ENCODE results near the gene ROBO4. TPM values are rescaled to one million over a fixed set of nuclear protein-coding genes. Genes with fewer than 3 reads are reported as not detected.

ROBO4 gene
- total RNA-seq = not detected

GRCh38 chr11:124897674-124898262, at the start of gene ROBO4:
ROBO4 (minus strand) TSS chr11:124897865; CDS start chr11:124897795, 70 bp downstream.
- H3K36me3 Mint-ChIP-seq (ENCODE audit: low read depth) = no peaks in the 10 kb centered on the region
- CTCF ChIA-PET = interaction anchor here (0.6 to 1.5 kb wide), 3 partner anchors 22 to 46 kb away, joined by 3 to 5 read pairs (median 3); no protein-coding TSS in a partner anchor
- peak; percentile 8 for DNase-seq

GRCh38 chr11:124946735-124947141, 49.1 kb upstream of the ROBO4 start:
- Mint-ChIP-seq H3K36me3 (ENCODE audit: low read depth) (peaks cover 19% of the 10 kb centered on the region), H3K4me1 (peaks cover 15% of the 10 kb centered on the region), H3K4me3 (no peak overlapping the region), H3K9me3 (peaks cover 11% of the 10 kb centered on the region), H3K27me3 (peaks cover 3% of the 10 kb centered on the region), H3K27ac (no peak overlapping the region)
- ChIA-PET CTCF (interaction anchor here (0.7 kb wide), 1 partner anchor 25 kb away, joined by 3 read pairs; no protein-coding TSS in a partner anchor), POLR2A (no interaction called here)
- DNase-seq = no peak

More at GRCh38 chr11:124897674-124898262, at the start of gene ROBO4:
- H3K4me1 Mint-ChIP-seq = peaks cover 7% of the 10 kb centered on the region
- POLR2A ChIA-PET = no interaction called here
- no peak within 1 kb of the TSS for H3K4me3 Mint-ChIP-seq
- H3K27ac Mint-ChIP-seq = no peak within 1 kb of the TSS
- H3K9me3 Mint-ChIP-seq = no peaks in the 10 kb centered on the region
- H3K27me3 Mint-ChIP-seq = peaks cover 27% of the 10 kb centered on the region

- Mint-ChIP-seq H3K4me1 (peaks cover 15% of the 10 kb centered on the region), H3K36me3 (ENCODE audit: low read depth) (peaks cover 19% of the 10 kb centered on the region), H3K27ac (no peak overlapping the region), H3K27me3 (peaks cover 3% of the 10 kb centered on the region), H3K9me3 (peaks cover 11% of the 10 kb centered on the region), H3K4me3 (no peak overlapping the region)
- DNase-seq = no peak
- CTCF ChIA-PET = interaction anchor here (1.3 to 1.4 kb wide), 2 partner anchors 70 to 145 kb away, joined by 3 to 5 read pairs; partner anchors contain the start of gene MSANTD2
- POLR2A ChIA-PET = no interaction called here
Measured at GRCh38 chr11:124945826-124946225, 48.2 kb upstream of the ROBO4 start.

GRCh38 chr11:124944565-124944964, 46.9 kb upstream of the ROBO4 start:
- Mint-ChIP-seq H3K27me3 (peaks cover 6% of the 10 kb centered on the region), H3K9me3 (peaks cover 11% of the 10 kb centered on the region), H3K27ac (no peak overlapping the region), H3K4me1 (peaks cover 14% of the 10 kb centered on the region), H3K4me3 (no peak overlapping the region), H3K36me3 (ENCODE audit: low read depth) (peaks cover 19% of the 10 kb centered on the region)
- ChIA-PET CTCF (interaction anchor here (0.8 to 2.3 kb wide), 3 partner anchors 13 to 68 kb away, joined by 3 to 5 read pairs (median 4); no protein-coding TSS in a partner anchor), POLR2A (interaction anchor here (0.6 to 1.5 kb wide), 2 partner anchors 10 to 79 kb away, joined by 3 to 5 read pairs; partner anchors contain the start of gene CCDC15)
- DNase-seq = no peak

GRCh38 chr11:124943741-124944140, 46.1 kb upstream of the ROBO4 start:
- DNase-seq = no peak
- POLR2A ChIA-PET = interaction anchor here (0.6 to 1.5 kb wide), 2 partner anchors 11 to 80 kb away, joined by 3 to 5 read pairs; partner anchors contain the start of gene CCDC15
- peaks cover 6% of the 10 kb centered on the region for H3K27me3 Mint-ChIP-seq
- no peak overlapping the region for H3K4me3 Mint-ChIP-seq
- H3K9me3 Mint-ChIP-seq = peaks cover 7% of the 10 kb centered on the region
- H3K4me1 Mint-ChIP-seq = peaks cover 9% of the 10 kb centered on the region
- peak overlapping the region; percentile 42 for H3K27ac Mint-ChIP-seq
- CTCF ChIA-PET = interaction anchor here (0.7 to 2.3 kb wide), 4 partner anchors 14 to 67 kb away, joined by 3 to 5 read pairs (median 4); partner anchors contain the start of gene ROBO4
- H3K36me3 Mint-ChIP-seq (ENCODE audit: low read depth) = peaks cover 13% of the 10 kb centered on the region

GRCh38 chr11:124943254-124943616, 45.6 kb upstream of the ROBO4 start:
- H3K4me1 Mint-ChIP-seq = peaks cover 6% of the 10 kb centered on the region
- H3K4me3 Mint-ChIP-seq = no peak overlapping the region
- H3K27ac Mint-ChIP-seq = no peak overlapping the region
- POLR2A ChIA-PET = interaction anchor here (1.5 kb wide), 1 partner anchor 11 kb away, joined by 5 read pairs; the partner anchor contains the start of gene CCDC15
- CTCF ChIA-PET = interaction anchor here (0.7 to 2.3 kb wide), 2 partner anchors 16 to 46 kb away, joined by 3 to 5 read pairs; partner anchors contain the start of gene ROBO4
- peaks cover 5% of the 10 kb centered on the region for H3K27me3 Mint-ChIP-seq
- DNase-seq = no peak
- H3K9me3 Mint-ChIP-seq = peaks cover 2% of the 10 kb centered on the region
- peaks cover 8% of the 10 kb centered on the region for H3K36me3 Mint-ChIP-seq (ENCODE audit: low read depth)

- H3K9me3 Mint-ChIP-seq = no peaks in the 10 kb centered on the region
- ChIA-PET POLR2A (interaction anchor here (0.9 to 1.7 kb wide), 3 partner anchors 8 to 12 kb away, joined by 3 to 6 read pairs (median 5); partner anchors contain the start of gene CCDC15), CTCF (interaction anchor here (1.3 to 2.3 kb wide), 3 partner anchors 11 to 199 kb away, joined by 3 to 5 read pairs (median 4); no protein-coding TSS in a partner anchor)
- H3K27ac Mint-ChIP-seq = no peak overlapping the region
- peaks cover 5% of the 10 kb centered on the region for H3K27me3 Mint-ChIP-seq
- H3K4me1 Mint-ChIP-seq = peaks cover 6% of the 10 kb centered on the region
- peaks cover 2% of the 10 kb centered on the region for H3K36me3 Mint-ChIP-seq (ENCODE audit: low read depth)
- no peak overlapping the region for H3K4me3 Mint-ChIP-seq
- DNase-seq = no peak
Measured at GRCh38 chr11:124942466-124943253, 45.0 kb upstream of the ROBO4 start.

- ChIA-PET CTCF (interaction anchor here (1.3 to 1.5 kb wide), 3 partner anchors 12 to 200 kb away, joined by 3 to 4 read pairs (median 4); no protein-coding TSS in a partner anchor), POLR2A (interaction anchor here (1.7 kb wide), 1 partner anchor 9 kb away, joined by 6 read pairs; no protein-coding TSS in a partner anchor)
- Mint-ChIP-seq H3K9me3 (no peaks in the 10 kb centered on the region), H3K36me3 (ENCODE audit: low read depth) (no peaks in the 10 kb centered on the region), H3K27ac (no peak overlapping the region), H3K4me3 (no peak overlapping the region), H3K27me3 (peaks cover 6% of the 10 kb centered on the region), H3K4me1 (peaks cover 6% of the 10 kb centered on the region)
- no peak for DNase-seq
Measured at GRCh38 chr11:124941703-124942102, 44.0 kb upstream of the ROBO4 start.

GRCh38 chr11:124938970-124939369, 41.3 kb upstream of the ROBO4 start:
- DNase-seq = no peak
- Mint-ChIP-seq H3K36me3 (ENCODE audit: low read depth) (no peaks in the 10 kb centered on the region), H3K27me3 (peaks cover 9% of the 10 kb centered on the region), H3K4me3 (no peak overlapping the region), H3K4me1 (peaks cover 6% of the 10 kb centered on the region), H3K27ac (no peak overlapping the region), H3K9me3 (no peaks in the 10 kb centered on the region)
- CTCF ChIA-PET = interaction anchor here (1.1 kb wide), 1 partner anchor 63 kb away, joined by 3 read pairs; no protein-coding TSS in a partner anchor
- POLR2A ChIA-PET = no interaction called here

- H3K4me1 Mint-ChIP-seq = peaks cover under 1% of the 10 kb centered on the region
- no peaks in the 10 kb centered on the region for H3K9me3 Mint-ChIP-seq
- H3K36me3 Mint-ChIP-seq (ENCODE audit: low read depth) = no peaks in the 10 kb centered on the region
- DNase-seq = no peak
- POLR2A ChIA-PET = interaction anchor here (1.2 kb wide), 1 partner anchor 15 kb away, joined by 3 read pairs; no protein-coding TSS in a partner anchor
- peaks cover 9% of the 10 kb centered on the region for H3K27me3 Mint-ChIP-seq
- CTCF ChIA-PET = interaction anchor here (1.1 kb wide), 1 partner anchor 62 kb away, joined by 3 read pairs; no protein-coding TSS in a partner anchor
- H3K4me3 Mint-ChIP-seq = no peak overlapping the region
- H3K27ac Mint-ChIP-seq = no peak overlapping the region
Measured at GRCh38 chr11:124938206-124938765, 40.6 kb upstream of the ROBO4 start.

- no peak for DNase-seq
- H3K4me1 Mint-ChIP-seq = no peaks in the 10 kb centered on the region
- H3K27ac Mint-ChIP-seq = no peak overlapping the region
- no peaks in the 10 kb centered on the region for H3K9me3 Mint-ChIP-seq
- peaks cover 7% of the 10 kb centered on the region for H3K27me3 Mint-ChIP-seq
- POLR2A ChIA-PET = interaction anchor here (1.2 kb wide), 1 partner anchor 16 kb away, joined by 3 read pairs; no protein-coding TSS in a partner anchor
- H3K4me3 Mint-ChIP-seq = no peak overlapping the region
- CTCF ChIA-PET = interaction anchor here (1.3 kb wide), 1 partner anchor 11 kb away, joined by 3 read pairs; no protein-coding TSS in a partner anchor
- no peaks in the 10 kb centered on the region for H3K36me3 Mint-ChIP-seq (ENCODE audit: low read depth)
Measured at GRCh38 chr11:124937336-124937935, 39.8 kb upstream of the ROBO4 start.

All from activated CD4-positive, alpha-beta memory T cell treated with anti-CD3 and anti-CD28 coated beads, Interleukin-2, amount 10 ng/mL, durations not matched to agents 7 days and 5 days (primary cell).